ENCODE data around the gene PSMB5. TPM values are rescaled to one million over a fixed set of nuclear protein-coding genes. Genes with fewer than 3 reads are reported as not detected.

PSMB5 gene
- total RNA-seq, 4 donors from 2014 or later: 304 to 543 (median 486) TPM

DNA sequence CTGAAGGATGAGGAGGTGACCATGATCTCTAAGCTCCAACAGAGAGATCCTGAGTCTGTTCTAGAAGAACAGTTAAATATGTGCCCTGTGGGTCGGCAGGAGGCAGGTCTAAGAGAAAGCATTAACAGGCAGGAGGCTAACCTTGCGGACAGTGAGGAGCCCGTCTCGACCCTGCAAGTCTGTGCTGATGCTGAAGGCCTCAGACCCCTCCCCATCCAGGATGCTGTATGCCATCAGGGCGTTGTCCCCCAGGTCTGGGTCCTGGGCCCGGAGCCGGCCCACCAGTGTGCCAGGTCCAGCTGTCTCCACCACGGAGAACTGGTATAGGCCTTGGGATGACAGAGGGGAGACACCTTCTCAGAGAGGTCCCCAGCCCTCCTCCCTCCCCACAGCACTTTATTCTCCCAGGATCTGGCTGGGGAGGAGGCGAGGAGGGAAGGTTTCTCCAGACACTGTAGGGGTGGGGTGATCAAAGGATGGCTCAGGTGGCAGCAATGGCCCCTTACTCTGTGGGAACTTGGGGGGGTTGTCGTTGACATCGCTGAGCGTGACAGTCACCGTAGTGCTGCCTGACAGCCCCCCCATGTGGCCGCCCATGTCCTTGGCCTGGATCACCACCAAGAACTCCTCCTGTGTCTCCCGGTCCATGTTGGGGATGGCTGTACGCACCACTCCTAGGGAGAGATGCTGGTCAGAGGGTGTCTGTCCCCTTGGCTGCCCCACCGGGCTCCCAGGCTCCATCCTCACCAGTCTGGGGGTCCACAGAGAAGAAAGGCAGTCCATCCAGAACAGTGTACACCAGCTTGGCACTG lies 19.5 kb upstream of the PSMB5 start:
- DNase-seq (no peak), ATAC-seq (no peak)
- TF ChIP-seq, protein P1, sequence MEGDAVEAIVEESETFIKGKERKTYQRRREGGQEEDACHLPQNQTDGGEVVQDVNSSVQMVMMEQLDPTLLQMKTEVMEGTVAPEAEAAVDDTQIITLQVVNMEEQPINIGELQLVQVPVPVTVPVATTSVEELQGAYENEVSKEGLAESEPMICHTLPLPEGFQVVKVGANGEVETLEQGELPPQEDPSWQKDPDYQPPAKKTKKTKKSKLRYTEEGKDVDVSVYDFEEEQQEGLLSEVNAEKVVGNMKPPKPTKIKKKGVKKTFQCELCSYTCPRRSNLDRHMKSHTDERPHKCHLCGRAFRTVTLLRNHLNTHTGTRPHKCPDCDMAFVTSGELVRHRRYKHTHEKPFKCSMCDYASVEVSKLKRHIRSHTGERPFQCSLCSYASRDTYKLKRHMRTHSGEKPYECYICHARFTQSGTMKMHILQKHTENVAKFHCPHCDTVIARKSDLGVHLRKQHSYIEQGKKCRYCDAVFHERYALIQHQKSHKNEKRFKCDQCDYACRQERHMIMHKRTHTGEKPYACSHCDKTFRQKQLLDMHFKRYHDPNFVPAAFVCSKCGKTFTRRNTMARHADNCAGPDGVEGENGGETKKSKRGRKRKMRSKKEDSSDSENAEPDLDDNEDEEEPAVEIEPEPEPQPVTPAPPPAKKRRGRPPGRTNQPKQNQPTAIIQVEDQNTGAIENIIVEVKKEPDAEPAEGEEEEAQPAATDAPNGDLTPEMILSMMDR (IDR thresholded peaks at IDR 0.05 in 4 of 5, conservative IDR thresholded peaks at IDR 0.05 in 1 of 5): peak in 2 of 5 experiments; percentile 13 to 24
- no peak for TF ChIP-seq POLR2A (IDR thresholded peaks at IDR 0.05)
- Histone ChIP-seq H3K4me3 (no peak overlapping the region), H3K4me1 (peaks cover 3 to 8% of the 10 kb centered on the region in 2 donors), H3K36me3 (peaks cover 0 to 7% of the 10 kb centered on the region in 2 donors), H3K9me3 (no peaks in the 10 kb centered on the region), H3K27me3 (no peaks in the 10 kb centered on the region), H3K27ac (no peak overlapping the region)
- intact Hi-C loops (cut with DNase I; ENCODE audit: low total_unique reads) (no loop called here), in situ Hi-C loops (cut with MboI; ENCODE audit: low sequenced_read_pairs in 4 of 4) (loop anchor here in 2 of 4 donors (5.0 kb wide), 2 partner anchors 62 to 67 kb away; no protein-coding TSS in a partner anchor)

DNA sequence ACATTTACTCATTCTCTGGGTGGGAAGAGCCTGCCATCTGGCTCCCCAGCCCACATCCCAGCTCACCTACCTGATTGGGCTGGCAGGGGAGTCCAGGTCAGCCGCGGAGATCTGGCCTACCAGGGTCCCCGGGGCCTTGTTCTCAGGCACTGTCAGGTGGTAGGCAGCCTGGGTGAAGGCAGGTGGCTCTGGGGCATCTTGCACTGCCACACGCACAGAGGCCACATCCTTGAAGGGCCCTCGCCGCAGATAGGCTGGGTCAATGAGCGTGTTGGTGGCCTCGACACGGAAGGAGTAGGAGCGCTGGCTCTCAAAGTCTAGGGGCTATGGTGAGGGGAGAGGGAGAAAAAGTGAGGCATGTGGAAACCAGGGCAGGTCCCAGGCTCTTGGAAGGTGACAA lies 18.7 kb upstream of the PSMB5 start:
- no peaks in the 10 kb centered on the region for H3K27me3 ChIP-seq
- in situ Hi-C loops (cut with MboI; ENCODE audit: low sequenced_read_pairs in 4 of 4) (loop anchor here in 2 of 4 donors (5.0 kb wide), 2 partner anchors 61 to 66 kb away; no protein-coding TSS in a partner anchor), intact Hi-C loops (cut with DNase I; ENCODE audit: low total_unique reads) (no loop called here)
- H3K4me3 ChIP-seq: no peak overlapping the region
- ATAC-seq (no peak), DNase-seq (no peak)
- H3K9me3 ChIP-seq: no peaks in the 10 kb centered on the region
- TF ChIP-seq POLR2A (IDR thresholded peaks at IDR 0.05): no peak
- TF ChIP-seq, protein P1 (IDR thresholded peaks at IDR 0.05 in 4 of 5, conservative IDR thresholded peaks at IDR 0.05 in 1 of 5): no peak
- H3K4me1 ChIP-seq: peaks cover 3 to 8% of the 10 kb centered on the region in 2 donors
- H3K36me3 ChIP-seq: no peaks in the 10 kb centered on the region
- no peak overlapping the region for H3K27ac ChIP-seq

DNA sequence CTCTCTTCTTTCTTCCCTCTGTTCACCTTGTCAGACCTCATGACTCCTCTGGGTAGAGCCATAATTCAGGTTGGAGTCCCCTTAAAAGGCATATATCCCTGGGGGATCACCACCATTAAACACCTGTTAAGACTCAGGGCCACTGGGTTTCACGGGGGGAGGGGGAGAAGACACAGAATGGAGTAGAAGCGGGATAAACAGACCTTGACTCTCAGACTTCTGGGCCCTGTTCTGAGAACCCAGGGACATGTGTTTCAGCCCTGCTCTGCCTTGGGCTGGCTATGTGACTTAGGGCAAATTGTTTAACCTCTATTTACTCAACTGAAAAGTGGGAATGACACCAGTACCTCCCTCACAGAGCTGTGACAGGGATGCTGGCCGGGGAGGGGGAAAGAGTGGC lies 18.0 kb upstream of the PSMB5 start:
- no peak for DNase-seq
- peaks cover under 1 to 8% of the 10 kb centered on the region in 2 donors for H3K4me1 ChIP-seq
- in situ Hi-C loops (cut with MboI; ENCODE audit: low sequenced_read_pairs in 4 of 4): loop anchor here in 2 of 4 donors (5.0 kb wide), 2 partner anchors 60 to 65 kb away; no protein-coding TSS in a partner anchor
- no peaks in the 10 kb centered on the region for H3K36me3 ChIP-seq
- intact Hi-C loops (cut with DNase I; ENCODE audit: low total_unique reads): no loop called here
- ATAC-seq: no peak
- H3K9me3 ChIP-seq: no peaks in the 10 kb centered on the region
- no peaks in the 10 kb centered on the region for H3K27me3 ChIP-seq
- H3K27ac ChIP-seq: no peak overlapping the region
- H3K4me3 ChIP-seq: no peak overlapping the region
- TF ChIP-seq, protein P1 (IDR thresholded peaks at IDR 0.05 in 4 of 5, conservative IDR thresholded peaks at IDR 0.05 in 1 of 5): no peak
- TF ChIP-seq POLR2A (IDR thresholded peaks at IDR 0.05): no peak

DNA sequence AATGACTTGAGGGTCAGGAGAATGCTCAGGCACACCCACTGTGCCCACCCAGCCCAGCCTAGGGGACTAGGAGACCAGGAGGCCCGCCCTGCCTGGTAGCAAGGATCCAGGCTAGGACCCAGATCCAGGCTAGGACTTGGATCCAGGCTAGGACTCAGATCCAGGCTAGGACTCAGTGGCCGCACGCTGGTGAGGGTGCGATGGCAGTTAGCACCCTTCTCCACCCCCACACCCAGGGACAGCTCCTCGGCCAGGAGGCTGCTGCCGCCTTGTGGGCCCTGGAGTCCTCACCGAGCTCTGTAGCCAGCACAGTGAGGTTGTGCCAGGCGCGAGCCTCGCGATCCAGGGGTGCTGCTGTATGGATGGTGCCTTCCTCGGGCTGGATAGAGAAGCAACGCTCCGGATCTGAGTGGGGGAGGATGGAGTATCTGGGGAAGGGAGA lies 17.5 kb upstream of the PSMB5 start:
- Histone ChIP-seq H3K36me3 (no peaks in the 10 kb centered on the region), H3K27me3 (no peaks in the 10 kb centered on the region), H3K4me1 (peaks cover 0 to 8% of the 10 kb centered on the region in 2 donors), H3K9me3 (no peaks in the 10 kb centered on the region), H3K27ac (no peak overlapping the region), H3K4me3 (no peak overlapping the region)
- no peak for ATAC-seq
- intact Hi-C loops (cut with DNase I; ENCODE audit: low total_unique reads): no loop called here
- DNase-seq: no peak
- TF ChIP-seq, protein P1 (IDR thresholded peaks at IDR 0.05 in 4 of 5, conservative IDR thresholded peaks at IDR 0.05 in 1 of 5): no peak
- TF ChIP-seq POLR2A (IDR thresholded peaks at IDR 0.05): no peak
- in situ Hi-C loops (cut with MboI; ENCODE audit: low sequenced_read_pairs in 4 of 4): loop anchor here in 2 of 4 donors (5.0 kb wide), 2 partner anchors 60 to 65 kb away; no protein-coding TSS in a partner anchor

Data from gastrocnemius medialis (tissue), 4 donors.